GM21825 (cell line): ENCODE results near the gene TMEM245.

ENCODE experiments used
- ATAC-seq: cut with Tn5 transposase; IDR thresholded peaks from one replicate; pipeline ENCODE4 v1.9.1; 2021; ENCODE audit warnings: mild to moderate bottlenecking, moderate library complexity; ENCODE audit not compliant: unreplicated experiment

TMEM245 gene

DNA sequence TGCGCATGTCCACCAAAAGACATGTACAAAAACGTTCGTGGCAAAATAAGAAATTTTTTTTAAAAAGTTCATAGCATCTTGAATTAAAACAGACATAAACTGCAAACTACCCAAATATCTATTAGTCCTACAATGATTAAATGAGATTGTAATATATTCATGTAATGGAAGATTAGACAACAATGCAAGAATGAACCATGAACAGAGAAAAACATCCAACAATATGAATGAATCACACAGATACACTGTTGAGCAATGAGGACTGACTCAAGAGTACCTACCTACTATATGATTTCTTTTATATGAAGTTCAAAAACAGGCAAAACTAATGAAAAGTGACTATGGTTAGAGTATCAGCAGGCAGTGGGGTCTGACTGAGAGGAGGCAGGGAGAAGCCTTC lies 88.5 kb downstream of the TMEM245 start:
- no peak for ATAC-seq

DNA sequence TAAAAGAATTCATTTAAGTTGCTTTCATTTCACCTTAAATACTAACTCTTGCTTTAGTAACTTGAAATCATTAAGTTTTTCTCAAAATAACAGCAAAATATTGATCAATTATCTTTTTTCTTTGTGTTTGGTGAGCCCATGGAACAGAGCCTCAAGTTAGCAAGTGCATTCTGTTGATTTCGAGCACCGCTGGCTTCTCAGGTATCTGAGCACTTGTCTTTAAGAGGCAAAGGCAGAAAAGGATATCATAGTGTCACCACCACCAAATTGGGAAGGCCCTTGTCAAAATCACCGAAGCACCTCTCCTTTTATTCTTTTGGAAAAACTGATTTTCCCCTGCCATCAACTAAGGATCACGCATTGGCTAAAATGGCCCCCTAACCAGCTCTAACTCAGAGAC lies 89.3 kb downstream of the TMEM245 start:
- no peak for ATAC-seq

DNA sequence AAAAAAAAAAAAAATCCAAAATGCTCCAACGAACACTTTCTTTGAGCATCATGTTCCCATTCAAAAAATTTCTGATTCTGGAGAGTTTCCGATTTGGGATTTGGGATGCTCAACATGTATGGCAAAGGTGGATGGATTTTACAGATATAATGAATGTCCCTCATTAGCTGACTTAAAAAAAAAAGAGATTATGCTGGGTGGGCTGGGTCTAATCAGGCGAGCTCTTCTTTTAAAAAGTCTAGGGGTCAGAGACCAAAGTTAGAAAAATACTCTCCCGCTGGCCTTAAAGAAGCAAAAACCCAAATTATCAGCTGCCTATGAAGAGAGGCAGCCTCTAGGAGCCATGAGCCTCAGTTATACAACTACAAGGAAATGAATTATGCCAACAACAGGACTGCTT lies 91.3 kb downstream of the TMEM245 start:
- no peak for ATAC-seq

DNA sequence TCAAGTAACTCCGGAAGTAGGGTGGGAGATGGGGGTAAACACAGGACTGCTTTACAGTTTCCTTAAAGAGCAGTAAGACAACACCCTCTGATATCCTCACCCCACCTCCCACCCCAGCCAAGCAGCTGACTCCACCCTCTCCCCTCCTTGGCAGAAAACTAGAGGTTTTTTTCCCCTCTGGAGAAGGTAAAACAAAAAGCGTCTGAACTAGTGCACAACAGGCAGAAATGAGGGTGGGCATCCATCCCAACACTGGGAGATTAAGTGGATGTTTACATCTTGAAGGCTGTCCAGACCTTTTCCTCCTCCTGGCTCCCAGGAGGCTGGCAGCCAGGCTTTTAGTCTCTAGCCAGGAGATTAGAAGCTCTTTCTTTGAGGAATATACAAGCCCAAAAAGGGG lies 92.6 kb downstream of the TMEM245 start:
- ATAC-seq = no peak

DNA sequence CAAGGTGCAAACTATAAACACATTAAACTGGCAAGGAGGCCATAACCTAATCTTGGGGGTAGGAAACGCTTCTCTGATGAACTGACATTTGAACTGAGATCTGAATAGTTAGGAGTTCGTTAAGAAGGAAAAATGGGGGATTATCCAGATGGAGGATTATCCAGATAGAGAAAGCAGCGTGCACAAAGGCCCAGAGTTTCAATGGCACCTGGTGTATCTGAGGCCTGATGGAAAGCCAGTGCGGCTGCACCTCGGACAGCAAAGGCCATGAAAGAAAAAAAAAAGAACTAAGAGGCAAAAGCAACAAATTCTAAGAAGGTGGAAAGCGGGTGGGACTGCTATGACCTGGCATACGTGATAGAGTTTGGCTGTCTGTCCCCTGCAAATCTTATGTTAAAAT lies 93.4 kb downstream of the TMEM245 start:
- ATAC-seq = no peak

DNA sequence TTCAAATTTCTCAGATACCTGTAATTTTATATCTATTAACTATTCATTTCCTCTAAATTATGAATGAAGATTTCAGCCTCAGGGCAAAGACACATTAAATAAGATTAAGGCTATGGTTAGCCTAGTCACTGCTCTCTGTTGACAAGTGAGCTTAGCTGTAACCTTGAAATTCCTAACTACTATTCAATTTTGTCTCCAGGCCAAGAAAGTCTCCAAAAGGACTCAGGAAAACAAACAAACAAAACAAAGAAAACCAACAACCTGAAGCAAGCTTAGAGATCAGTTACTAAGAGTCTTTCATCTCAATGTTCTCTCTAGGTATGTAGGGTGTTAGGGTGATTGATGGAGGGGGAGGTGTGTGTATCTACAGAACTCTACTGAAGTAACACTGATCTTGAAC lies 96.9 kb downstream of the TMEM245 start:
- no peak for ATAC-seq

DNA sequence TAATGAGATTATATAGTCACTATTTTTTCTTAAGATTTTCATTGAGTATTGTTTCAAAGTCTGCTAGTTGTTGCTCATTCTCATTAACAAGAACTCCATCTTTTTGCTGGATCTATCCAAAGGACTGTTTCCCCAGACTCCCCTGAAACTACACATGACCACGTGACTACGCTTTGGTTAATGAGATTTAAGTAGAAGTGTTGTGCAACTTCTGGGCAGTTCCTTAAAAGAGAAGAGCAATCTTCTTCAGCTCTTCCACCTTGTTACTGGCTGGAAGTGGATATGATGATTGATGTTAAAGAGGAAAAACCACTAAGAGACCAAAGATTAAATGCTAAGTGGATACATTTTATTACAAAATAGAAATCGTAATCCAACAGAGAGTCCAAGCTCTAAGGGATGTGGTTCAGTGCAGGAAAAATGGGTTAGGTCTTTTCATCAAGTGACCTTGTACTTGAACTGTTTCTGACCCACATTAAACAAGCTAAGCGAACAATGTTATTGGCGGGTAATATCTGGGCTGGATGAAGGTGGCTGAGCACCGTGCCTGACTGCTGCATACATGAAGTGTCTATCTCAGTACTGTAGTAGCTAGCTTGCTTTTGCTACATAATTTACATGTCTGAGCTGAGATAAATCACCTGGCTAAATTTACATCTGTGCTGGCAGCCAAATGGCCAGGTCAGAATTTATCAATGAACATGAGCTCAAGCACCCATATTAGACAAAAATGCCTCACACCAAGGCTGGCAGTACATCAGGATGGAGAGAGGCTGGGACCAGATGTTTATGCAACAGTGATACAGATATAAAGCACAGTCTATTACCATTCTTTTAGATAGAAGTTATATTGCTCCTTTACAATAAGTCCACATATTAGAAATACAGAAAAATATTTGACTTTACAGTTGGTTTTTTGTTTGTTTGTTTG lies 98.9 kb downstream of the TMEM245 start:
- ATAC-seq = no peak

DNA sequence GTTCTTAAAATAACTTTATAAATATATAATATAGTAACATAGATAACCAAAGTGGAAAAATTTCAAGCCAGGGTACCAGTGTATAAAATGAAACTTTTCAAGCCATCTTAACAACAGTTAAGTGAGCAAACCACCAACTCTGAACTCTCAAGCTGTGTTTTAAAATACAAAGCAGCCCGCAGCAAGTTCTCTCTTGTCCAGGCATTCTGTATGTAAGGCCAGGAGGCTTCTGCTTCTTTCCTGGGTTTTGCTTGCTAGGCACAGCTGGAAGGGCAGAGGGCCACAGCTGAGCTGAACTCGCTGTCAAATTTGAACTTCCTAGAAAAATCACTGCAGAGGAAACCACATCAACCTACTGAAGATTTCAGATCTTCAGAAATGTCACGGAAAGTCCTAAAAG lies 99.6 kb downstream of the TMEM245 start:
- ATAC-seq = no peak

DNA sequence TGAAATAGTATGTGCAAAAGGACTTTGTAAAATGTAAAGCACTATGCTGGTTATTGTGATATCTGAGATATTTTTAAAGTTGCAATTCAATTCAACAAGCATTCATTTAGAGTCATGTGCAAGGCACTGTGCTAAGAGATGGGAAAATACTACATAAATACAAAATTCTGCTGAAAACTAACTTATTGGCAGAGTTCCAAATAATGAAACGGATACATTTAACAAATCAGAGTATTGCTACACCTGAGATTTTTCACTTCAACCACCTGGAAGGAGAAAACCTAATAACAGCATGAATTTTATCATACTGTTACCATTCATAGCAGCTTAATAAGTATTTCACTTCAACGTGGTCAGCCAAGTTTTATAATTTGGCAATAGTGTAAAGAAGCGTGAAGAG lies 100.3 kb downstream of the TMEM245 start:
- no peak for ATAC-seq

DNA sequence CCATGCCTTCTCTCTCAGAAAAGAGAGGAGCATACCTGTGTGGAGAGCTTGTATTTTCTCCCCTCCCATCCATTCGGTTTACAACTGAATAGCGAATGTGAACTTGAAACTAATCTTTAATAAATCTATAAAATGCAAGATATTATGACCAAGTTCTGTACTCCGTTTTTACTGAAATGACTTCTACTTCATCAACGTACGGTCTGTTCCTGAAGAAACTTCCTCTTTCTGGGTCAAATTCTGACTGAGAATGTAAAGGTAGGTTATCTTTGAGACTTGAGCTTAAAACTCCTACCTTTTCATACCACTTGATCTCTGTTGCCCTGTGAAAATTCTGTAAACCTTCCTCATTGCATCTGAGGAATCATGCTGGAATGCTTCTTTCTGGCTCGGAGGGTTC lies 102.3 kb downstream of the TMEM245 start:
- no peak for ATAC-seq

DNA sequence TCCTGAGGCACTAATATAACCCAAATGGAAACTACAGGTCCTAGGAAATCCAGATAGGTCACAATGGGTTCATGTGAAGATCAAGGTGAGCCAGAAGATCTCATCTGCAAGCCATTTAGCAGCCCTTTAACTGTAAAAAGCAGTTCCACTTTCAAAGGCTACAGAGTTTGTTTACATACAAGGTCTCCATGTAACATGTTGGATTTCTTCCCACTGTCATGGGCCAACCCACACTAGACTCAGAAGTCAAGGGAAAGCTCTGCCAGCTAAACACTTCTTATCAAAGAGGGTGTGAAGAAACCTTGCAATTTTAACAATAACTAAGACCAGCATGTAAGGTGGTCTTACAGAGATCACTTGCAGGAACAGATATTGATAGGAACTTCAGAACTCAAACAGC lies 102.7 kb downstream of the TMEM245 start:
- no peak for ATAC-seq

DNA sequence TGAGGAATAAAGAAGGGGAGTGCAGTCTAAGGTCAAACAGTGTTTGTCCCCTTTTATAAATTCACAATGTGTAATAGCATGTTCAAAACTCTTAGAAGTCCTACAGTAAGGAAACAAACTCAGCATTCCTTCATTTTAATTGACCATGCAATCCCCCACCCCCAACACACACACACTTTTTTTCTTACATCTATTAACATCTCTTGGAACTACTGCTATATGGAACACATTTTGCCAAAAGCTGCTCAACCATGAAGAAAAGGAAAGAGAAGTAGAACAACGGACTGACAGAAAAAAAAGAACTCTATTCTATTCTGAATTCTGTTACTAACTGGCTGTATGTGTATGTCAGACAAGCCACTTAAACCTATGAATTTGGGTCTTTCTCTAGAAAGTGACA lies 103.6 kb downstream of the TMEM245 start:
- no peak for ATAC-seq

DNA sequence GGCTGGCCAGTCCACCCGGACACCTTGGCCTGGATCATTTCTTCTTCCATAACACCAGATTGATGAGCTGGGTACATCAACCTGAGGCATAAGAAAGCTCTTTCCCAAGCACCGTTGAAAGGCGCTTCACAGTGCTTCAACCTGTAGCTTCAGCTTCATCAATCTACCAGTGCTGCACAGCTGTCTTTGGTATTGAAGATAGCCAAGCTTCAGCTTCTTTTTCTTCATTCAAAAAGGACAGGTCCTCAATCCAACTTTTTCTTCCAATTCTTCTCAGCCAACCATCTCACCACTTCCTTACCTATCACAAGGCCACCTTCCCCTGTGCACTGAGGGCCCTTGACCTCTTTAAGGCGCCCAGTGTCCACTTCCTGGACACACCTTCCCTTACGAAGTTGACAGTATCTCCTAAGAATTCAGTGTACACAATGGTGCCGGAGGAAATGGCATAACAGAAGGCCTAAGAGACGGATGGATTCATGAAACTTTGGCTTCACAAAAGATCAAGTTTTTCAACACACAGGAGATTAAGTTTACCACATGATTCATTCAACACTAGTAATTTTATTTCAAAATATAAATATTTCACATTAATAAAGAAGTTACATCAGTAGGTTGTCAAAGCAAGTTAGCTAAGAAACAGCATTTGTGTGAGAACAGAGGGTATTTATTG lies 105.0 kb downstream of the TMEM245 start:
- ATAC-seq = no peak

DNA sequence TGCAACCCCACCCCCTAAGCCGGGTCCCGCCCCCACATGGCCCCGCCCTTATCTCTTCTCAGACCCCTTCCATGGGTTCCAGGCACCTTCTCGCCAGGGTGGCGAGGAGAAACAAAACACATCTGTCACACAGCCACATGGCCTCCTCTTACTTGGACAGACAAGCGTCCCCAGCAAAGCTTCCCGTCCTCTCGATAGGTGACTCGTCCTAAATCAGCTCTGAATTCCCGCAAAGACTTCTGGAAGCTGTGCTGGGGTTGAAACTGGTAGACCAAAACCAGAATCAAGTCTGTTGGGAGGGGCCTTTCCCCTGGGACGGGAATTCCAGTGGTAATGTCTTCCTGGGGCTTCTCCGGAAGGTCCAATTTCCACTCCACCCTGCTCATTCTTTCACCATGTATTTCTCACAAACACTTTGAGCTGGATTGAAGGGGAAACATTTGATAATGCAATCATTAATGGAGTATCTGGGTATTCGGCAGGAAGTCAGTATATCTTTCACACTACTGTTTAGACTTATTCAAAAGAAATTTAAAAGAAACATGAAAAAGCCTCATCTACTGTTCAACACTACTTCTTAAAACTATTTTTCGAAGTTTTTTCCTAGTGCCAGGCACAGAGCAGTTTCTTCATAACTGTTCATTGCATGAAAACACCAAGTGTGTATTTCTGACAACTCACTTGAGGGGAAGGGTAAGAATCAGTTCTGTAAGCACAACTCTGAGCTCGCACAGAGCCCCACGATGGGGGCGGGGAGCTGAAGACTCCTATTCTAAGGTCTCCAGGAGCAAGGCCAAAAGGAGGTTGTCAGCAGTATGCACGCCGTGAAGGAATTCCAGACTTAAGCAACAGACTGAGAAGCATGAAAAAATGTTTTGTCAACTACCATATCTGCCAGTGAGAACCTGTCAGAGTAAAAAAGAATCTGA lies 105.8 kb downstream of the TMEM245 start:
- ATAC-seq = no peak

DNA sequence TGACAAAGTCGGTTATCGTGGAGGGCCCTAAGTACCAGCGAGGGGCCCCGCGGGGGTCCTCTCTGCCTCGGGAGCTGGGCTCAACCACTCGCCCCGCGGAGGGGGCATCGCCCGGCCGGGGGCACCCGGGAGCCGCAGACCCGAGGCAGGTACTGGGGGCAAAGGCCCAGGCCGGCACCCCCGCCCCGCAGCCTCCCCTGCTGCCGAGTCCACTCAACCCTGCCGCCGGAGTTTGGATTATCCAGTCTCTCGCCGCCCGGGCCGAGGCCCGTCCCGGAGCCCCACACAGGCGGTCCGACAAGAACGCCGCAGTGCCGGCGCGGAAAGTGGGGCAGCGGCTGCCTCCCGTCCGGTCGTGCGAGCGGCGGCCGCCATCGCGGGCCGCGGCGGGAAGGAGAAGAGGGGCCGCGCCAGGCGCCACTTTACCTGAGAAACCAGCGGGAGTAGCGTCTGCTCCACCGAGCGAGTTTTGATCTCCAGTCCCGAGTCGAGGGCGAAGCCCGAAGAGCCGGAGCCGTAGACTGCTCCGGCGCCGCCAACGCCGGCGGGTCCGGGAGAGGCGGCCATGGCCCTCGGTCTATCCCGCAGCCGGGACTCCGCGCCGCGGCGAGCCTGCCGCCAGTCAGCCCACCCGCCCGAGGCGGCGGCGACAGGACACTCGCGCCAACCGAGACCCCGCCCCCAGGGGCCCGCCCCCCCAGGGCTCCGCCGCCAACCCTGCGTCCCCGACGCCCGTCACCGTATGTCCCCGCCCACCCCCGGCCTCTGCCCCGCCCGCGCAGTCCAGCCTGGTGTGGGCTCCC lies 106.7 kb downstream of the TMEM245 start, which contains the start of gene CTNNAL1:
Gene CTNNAL1 (minus strand): TSS at position 624 of the 803 bp plus-strand sequence. CDS start 57 bp downstream, at position 567.
- peak; percentile 72 for ATAC-seq

DNA sequence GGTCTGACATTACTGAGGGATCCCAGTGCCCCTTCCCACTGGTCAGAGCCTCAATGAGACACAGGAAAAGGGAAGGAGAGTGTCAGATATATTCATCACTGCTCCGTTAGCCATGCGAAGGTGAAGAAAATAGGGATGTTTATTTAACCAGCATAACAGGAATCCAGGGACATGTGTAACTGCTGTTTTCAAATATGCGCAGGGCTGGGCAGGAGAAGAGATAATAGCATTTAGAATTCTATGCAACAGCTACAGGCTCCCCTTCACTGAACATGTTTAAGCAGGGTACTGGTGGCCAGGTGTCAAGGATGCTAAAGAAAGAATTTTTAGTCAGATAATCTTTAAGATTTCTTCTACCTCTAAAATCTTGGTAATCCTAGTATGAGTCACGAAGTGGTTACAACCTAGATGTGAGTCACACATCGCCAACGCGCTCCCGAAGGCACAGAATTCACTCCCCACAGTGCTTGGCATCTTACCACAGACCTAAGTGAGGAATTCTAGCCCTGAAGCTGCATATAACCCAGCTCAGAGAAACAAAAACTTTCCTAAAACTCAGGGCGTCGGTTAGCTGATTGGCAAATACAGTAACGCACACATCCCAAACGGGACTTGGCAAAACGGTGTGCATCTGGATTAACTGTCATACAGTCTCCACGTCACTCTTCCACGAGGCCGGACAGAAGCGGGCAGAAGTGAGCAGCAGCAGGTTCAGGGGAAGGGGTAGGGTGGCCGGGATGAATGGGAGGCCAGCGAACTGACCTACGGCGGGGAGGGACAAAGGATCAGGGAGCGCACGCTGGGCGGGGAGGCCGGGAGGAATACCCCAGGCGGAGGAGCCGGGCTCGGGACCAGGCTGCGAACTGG lies 107.5 kb downstream of the TMEM245 start:
- ATAC-seq = peak; percentile 24

DNA sequence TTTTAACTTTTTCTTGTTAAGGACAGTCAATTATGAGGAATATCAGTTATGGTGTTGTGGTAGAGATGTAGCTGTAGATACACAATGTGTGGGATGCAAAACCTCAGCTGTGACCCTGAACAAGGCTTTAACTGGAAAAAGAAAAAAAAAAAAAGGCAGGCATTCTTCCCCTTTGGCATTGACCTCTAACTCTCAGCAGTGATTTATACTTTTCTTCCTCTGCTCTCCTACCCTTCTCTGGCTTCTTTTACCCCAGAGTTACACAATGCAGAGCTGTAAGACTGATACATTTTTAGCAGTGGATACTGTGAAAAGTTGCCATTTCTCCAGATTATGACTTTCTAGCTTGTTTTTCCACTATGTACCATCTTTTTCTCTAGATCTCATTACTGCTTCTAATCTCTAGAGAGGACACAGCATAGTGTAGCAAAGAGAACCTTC lies 108.5 kb downstream of the TMEM245 start:
- no peak for ATAC-seq

DNA sequence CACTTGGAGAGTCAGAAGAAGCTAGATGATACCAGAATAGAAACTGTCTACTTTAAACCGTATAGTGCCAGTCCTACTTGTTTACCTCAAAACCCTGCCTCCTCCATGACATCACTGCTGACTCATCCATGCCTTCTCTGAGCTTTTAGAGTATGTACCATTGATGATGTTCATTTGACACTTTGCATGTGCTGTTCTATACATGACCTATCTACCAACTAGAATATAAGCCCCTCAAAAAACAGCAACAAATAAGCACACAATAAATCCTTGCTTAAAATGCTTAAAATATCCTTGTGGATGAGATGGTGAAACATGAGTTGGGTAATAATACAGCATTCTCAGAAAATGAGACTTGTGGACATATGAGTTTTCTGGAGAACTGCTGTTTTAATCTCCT lies 109.0 kb downstream of the TMEM245 start:
- peak; percentile 35 for ATAC-seq

DNA sequence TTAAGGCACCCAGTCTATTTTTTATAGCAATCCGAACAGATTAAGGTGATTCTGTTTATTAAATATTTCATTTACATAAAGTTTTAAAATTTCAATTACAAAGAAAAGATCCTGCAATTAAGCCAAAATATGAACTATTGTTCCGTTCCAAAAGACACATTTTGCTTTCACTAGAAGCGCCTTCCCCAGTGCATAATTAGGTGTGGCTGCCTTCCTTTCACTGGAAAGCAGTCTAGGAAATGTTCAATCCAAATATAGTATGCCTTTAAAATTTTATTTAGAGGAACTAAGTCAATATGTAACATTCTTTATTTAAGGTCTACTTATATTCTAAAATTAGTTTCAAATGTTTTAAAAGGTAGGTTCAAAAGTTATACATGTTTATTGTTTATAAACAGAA lies 114.1 kb downstream of the TMEM245 start:
- ATAC-seq = no peak
